ENCODE measurements around the gene SYNGR3.

GRCh38 chr16:2040787-2041522, 51.2 kb downstream of the SYNGR3 start:
- TF ChIP-seq POLR2A (IDR thresholded peaks at IDR 0.05) (no peak), CTCF (IDR thresholded peaks at IDR 0.05) (no peak)
